ENCODE measurements around the gene ZNF324. TPM values are rescaled to one million over a fixed set of nuclear protein-coding genes. Genes with fewer than 3 reads are reported as not detected.

Gene ZNF324
- total and polyA plus RNA-seq, 2 of the 13 experiments (the other 11 are each of a cell fraction or from before 2014, with no cell fraction given) = 1.1 to 4.7 TPM

DNA sequence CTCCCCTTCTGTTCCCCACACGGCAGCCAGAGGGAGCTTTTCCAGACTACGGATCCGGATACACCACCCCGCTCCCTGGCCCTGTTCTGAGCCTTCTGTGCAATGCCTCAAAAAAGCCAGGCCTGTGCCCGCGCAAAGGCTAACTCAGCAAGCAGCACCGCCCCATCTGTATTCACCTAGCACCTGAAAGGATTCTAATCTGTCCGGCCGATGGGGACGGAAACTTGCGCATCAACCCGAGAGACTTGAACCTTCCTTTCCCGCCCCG, 52.1 kb downstream of the ZNF324 start (continued):
- no peak for TF ChIP-seq THAP9 (CRISPR knock-in tag; IDR thresholded peaks at IDR 0.05; ENCODE audit: borderline replicate concordance)
- TF ChIP-seq ZNF205 (CRISPR knock-in tag; IDR thresholded peaks at IDR 0.05) = 0 out of 2 replicates have a peak, but pooled peaks have one; percentile 30
- TF ChIP-seq TEAD2 (CRISPR knock-in tag; IDR thresholded peaks at IDR 0.05) = 0 out of 2 replicates have a peak, but pooled peaks have one; percentile 41
- TF ChIP-seq LCORL (IDR thresholded peaks at IDR 0.05) = no peak
- TF ChIP-seq LCORL (CRISPR knock-in tag; IDR thresholded peaks at IDR 0.05) = no peak
- no peak for TF ChIP-seq MLLT10 (CRISPR knock-in tag; IDR thresholded peaks at IDR 0.05)
- TF ChIP-seq KMT2A (CRISPR knock-in tag; IDR thresholded peaks at IDR 0.05) = no peak
- TF ChIP-seq, protein P1, sequence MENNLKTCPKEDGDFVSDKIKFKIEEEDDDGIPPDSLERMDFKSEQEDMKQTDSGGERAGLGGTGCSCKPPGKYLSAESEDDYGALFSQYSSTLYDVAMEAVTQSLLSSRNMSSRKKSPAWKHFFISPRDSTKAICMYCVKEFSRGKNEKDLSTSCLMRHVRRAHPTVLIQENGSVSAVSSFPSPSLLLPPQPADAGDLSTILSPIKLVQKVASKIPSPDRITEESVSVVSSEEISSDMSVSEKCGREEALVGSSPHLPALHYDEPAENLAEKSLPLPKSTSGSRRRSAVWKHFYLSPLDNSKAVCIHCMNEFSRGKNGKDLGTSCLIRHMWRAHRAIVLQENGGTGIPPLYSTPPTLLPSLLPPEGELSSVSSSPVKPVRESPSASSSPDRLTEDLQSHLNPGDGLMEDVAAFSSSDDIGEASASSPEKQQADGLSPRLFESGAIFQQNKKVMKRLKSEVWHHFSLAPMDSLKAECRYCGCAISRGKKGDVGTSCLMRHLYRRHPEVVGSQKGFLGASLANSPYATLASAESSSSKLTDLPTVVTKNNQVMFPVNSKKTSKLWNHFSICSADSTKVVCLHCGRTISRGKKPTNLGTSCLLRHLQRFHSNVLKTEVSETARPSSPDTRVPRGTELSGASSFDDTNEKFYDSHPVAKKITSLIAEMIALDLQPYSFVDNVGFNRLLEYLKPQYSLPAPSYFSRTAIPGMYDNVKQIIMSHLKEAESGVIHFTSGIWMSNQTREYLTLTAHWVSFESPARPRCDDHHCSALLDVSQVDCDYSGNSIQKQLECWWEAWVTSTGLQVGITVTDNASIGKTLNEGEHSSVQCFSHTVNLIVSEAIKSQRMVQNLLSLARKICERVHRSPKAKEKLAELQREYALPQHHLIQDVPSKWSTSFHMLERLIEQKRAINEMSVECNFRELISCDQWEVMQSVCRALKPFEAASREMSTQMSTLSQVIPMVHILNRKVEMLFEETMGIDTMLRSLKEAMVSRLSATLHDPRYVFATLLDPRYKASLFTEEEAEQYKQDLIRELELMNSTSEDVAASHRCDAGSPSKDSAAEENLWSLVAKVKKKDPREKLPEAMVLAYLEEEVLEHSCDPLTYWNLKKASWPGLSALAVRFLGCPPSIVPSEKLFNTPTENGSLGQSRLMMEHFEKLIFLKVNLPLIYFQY (CRISPR knock-in tag; IDR thresholded peaks at IDR 0.05; ENCODE audit: borderline replicate concordance) = no peak
- TF ChIP-seq HNF4A (CRISPR knock-in tag; IDR thresholded peaks at IDR 0.05) = no peak
- no peak for TF ChIP-seq KLF13 (CRISPR knock-in tag; IDR thresholded peaks at IDR 0.05)
- TF ChIP-seq PRDM10 (CRISPR knock-in tag; IDR thresholded peaks at IDR 0.05; ENCODE audit: low read depth) = no peak
- TF ChIP-seq, protein P2, sequence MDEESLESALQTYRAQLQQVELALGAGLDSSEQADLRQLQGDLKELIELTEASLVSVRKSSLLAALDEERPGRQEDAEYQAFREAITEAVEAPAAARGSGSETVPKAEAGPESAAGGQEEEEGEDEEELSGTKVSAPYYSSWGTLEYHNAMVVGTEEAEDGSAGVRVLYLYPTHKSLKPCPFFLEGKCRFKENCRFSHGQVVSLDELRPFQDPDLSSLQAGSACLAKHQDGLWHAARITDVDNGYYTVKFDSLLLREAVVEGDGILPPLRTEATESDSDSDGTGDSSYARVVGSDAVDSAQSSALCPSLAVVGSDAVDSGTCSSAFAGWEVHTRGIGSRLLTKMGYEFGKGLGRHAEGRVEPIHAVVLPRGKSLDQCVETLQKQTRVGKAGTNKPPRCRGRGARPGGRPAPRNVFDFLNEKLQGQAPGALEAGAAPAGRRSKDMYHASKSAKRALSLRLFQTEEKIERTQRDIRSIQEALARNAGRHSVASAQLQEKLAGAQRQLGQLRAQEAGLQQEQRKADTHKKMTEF (CRISPR knock-in tag; IDR thresholded peaks at IDR 0.05) = no peak
- no peak for TF ChIP-seq ZNF121 (CRISPR knock-in tag; IDR thresholded peaks at IDR 0.05)
- no peak for TF ChIP-seq CSRNP1 (CRISPR knock-in tag; IDR thresholded peaks at IDR 0.05)
- peak; percentile 13 for TF ChIP-seq RBM39 (IDR thresholded peaks at IDR 0.05; ENCODE audit: low read depth, low read length, poor library complexity, severe bottlenecking)
- no peak for TF ChIP-seq RXRA (CRISPR knock-in tag; IDR thresholded peaks at IDR 0.05)
- TF ChIP-seq ZNF616 (CRISPR knock-in tag; IDR thresholded peaks at IDR 0.05; ENCODE audit: low read depth) = no peak
- TF ChIP-seq ZNF44 (CRISPR knock-in tag; IDR thresholded peaks at IDR 0.05) = no peak
